HEK293 (cell line): ENCODE data around the gene RACK1.

Source experiments
- ZNF114 ChIP-seq: fragments of 450-650 bp; formaldehyde crosslinking; IDR thresholded peaks from 2 replicates; pipeline ENCODE4 v1.5.0; 2017; ENCODE audit warnings: missing biosample characterization, missing genetic modification characterization
- TF ChIP-seq, protein P1 (sequence below): fragments of 450-650 bp; formaldehyde crosslinking; IDR thresholded peaks from 2 replicates; pipeline ENCODE4 v1.5.1; 2016; ENCODE audit warnings: missing biosample characterization, missing genetic modification characterization

- TF ChIP-seq ZNF114 (tag by site-specific recombination), result no peak
- TF ChIP-seq, protein P1, sequence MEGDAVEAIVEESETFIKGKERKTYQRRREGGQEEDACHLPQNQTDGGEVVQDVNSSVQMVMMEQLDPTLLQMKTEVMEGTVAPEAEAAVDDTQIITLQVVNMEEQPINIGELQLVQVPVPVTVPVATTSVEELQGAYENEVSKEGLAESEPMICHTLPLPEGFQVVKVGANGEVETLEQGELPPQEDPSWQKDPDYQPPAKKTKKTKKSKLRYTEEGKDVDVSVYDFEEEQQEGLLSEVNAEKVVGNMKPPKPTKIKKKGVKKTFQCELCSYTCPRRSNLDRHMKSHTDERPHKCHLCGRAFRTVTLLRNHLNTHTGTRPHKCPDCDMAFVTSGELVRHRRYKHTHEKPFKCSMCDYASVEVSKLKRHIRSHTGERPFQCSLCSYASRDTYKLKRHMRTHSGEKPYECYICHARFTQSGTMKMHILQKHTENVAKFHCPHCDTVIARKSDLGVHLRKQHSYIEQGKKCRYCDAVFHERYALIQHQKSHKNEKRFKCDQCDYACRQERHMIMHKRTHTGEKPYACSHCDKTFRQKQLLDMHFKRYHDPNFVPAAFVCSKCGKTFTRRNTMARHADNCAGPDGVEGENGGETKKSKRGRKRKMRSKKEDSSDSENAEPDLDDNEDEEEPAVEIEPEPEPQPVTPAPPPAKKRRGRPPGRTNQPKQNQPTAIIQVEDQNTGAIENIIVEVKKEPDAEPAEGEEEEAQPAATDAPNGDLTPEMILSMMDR (tag by site-specific recombination), result no peak
These were observed 40.0 kb downstream of the RACK1 start for GRCh38 chr5:181203777-181204112.
